DOHH2 (cell line): ENCODE results near the gene SYT1.

Experiments
- H3F3A ChIP-seq: fragments of 200-600 bp; sonication (generic), shearing (Covaris generic); 2 replicates; pipeline ENCODE4 v1.6.0; 2016; ENCODE audit warnings: antibody characterized with exemption, mild to moderate bottlenecking; ENCODE audit not compliant: control insufficient read depth, insufficient read depth
- H3K27ac ChIP-seq: fragments of 200-600 bp; sonication (generic); 2 replicates; pipeline ENCODE4 v1.5.1; 2014; ENCODE audit warnings: low read depth, mild to moderate bottlenecking, low read length, moderate library complexity
- H3K27me3 ChIP-seq: fragments of 200-600 bp; sonication (generic); 2 replicates; pipeline ENCODE4 v1.6.1; 2014; ENCODE audit warnings: mild to moderate bottlenecking, low read length, mixed read lengths; ENCODE audit not compliant: control insufficient read depth
- H3K36me3 ChIP-seq: fragments of 200-600 bp; sonication (generic); 2 replicates; pipeline ENCODE4 v1.6.1; 2014; ENCODE audit warnings: mild to moderate bottlenecking, low read length, moderate library complexity, mixed read lengths; ENCODE audit not compliant: control insufficient read depth
- H3K4me1 ChIP-seq: fragments of 200-600 bp; sonication (generic); 2 replicates; pipeline ENCODE4 v1.6.1; 2014; ENCODE audit warnings: mild to moderate bottlenecking, low read length, mixed read lengths; ENCODE audit not compliant: control insufficient read depth
- H3K4me2 ChIP-seq: fragments of 200-600 bp; sonication (generic); 2 replicates; pipeline ENCODE4 v1.6.0; 2014; ENCODE audit warnings: mild to moderate bottlenecking, low read length, moderate library complexity
- H3K4me3 ChIP-seq: fragments of 200-600 bp; sonication (generic); 2 replicates; pipeline ENCODE4 v1.5.1; 2014; ENCODE audit warnings: mild to moderate bottlenecking, low read length, mixed read lengths
- H3K79me2 ChIP-seq: fragments of 200-600 bp; sonication (generic); 2 replicates; pipeline ENCODE4 v1.6.1; 2014; ENCODE audit warnings: mild to moderate bottlenecking, low read length, mixed read lengths; ENCODE audit not compliant: control insufficient read depth
- H3K9me2 ChIP-seq: fragments of 200-600 bp; sonication (generic); replicated peaks from 2 replicates; pipeline ENCODE4 v1.6.1; 2014; ENCODE audit warnings: mild to moderate bottlenecking, low read length, mixed read lengths; ENCODE audit not compliant: control insufficient read depth
- H3K9me3 ChIP-seq: fragments of 200-600 bp; sonication (generic); 2 replicates; pipeline ENCODE4 v1.6.1; 2014; ENCODE audit warnings: antibody characterized with exemption, low read length, mixed read lengths; ENCODE audit not compliant: control insufficient read depth, insufficient read depth
- H4K20me1 ChIP-seq: fragments of 200-600 bp; sonication (generic); 2 replicates; pipeline ENCODE4 v1.6.0; 2014; ENCODE audit warnings: low read depth, mild to moderate bottlenecking, antibody characterized with exemption, low read length, moderate library complexity; ENCODE audit not compliant: control insufficient read depth, insufficient read depth
- CTCF ChIP-seq: fragments of 200-600 bp; sonication (generic); IDR thresholded peaks from one replicate; pipeline ENCODE4 v1.5.1; 2014; ENCODE audit warnings: antibody characterized with exemption, mild to moderate bottlenecking, low read depth, low read length; ENCODE audit not compliant: poor library complexity, severe bottlenecking
- EZH2phosphoT487 ChIP-seq: fragments of 200-600 bp; sonication (generic); IDR thresholded peaks from 2 replicates; pipeline ENCODE4 v1.6.1; 2017; ENCODE audit warnings: borderline replicate concordance, mild to moderate bottlenecking, antibody characterized with exemption, low read length, moderate library complexity, mixed read lengths

The SYT1 gene

GRCh38 chr12:78878866-78879265, 14.3 kb downstream of the SYT1 start:
- Histone ChIP-seq H3K27ac (no peak overlapping the region), H3K4me1 (no peaks in the 10 kb centered on the region), H3F3A (no peaks in the 10 kb centered on the region), H3K27me3 (no peaks in the 10 kb centered on the region), H3K79me2 (no peaks in the 10 kb centered on the region), H4K20me1 (no peaks in the 10 kb centered on the region), H3K9me3 (no peaks in the 10 kb centered on the region), H3K36me3 (no peaks in the 10 kb centered on the region), H3K4me2 (no peak overlapping the region), H3K9me2 (no peaks in the 10 kb centered on the region; the same call in 1 of the 2 replicates), H3K4me3 (no peak overlapping the region)
- TF ChIP-seq CTCF (no peak), EZH2phosphoT487 (no peak)

DNA sequence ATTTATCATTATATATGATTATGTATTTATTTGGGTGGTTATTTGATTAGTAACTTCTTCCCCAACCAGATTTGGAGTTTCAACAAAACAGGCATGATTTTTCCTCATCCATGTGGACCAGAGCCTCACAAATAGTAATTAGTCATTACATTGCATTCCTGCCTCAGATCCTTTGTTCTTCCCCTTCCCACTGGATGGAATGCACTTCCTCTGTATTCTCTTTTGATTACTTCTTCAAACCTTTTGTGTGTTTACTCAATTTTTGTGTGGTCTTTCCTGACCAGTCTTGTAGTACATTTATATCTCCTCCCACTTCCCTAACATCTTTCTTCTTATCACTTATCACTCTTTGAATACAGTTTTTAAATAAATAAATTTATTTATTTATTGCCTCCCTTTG, 15.5 kb downstream of the SYT1 start:
- H4K20me1 ChIP-seq: no peaks in the 10 kb centered on the region
- no peaks in the 10 kb centered on the region for H3F3A ChIP-seq
- no peak overlapping the region for H3K27ac ChIP-seq
- H3K9me3 ChIP-seq: no peaks in the 10 kb centered on the region
- TF ChIP-seq CTCF (no peak), EZH2phosphoT487 (no peak)
- H3K9me2 ChIP-seq: no peaks in the 10 kb centered on the region; the same call in 1 of the 2 replicates
- H3K27me3 ChIP-seq: no peaks in the 10 kb centered on the region
- no peaks in the 10 kb centered on the region for H3K36me3 ChIP-seq
- no peak overlapping the region for H3K4me3 ChIP-seq
- no peaks in the 10 kb centered on the region for H3K4me1 ChIP-seq
- no peaks in the 10 kb centered on the region for H3K79me2 ChIP-seq
- no peak overlapping the region for H3K4me2 ChIP-seq

GRCh38 chr12:78881685-78882084, 17.1 kb downstream of the SYT1 start:
- H3K79me2 ChIP-seq: no peaks in the 10 kb centered on the region
- no peak overlapping the region for H3K4me2 ChIP-seq
- no peak for TF ChIP-seq CTCF
- no peak for TF ChIP-seq EZH2phosphoT487
- no peaks in the 10 kb centered on the region; the same call in 1 of the 2 replicates for H3K9me2 ChIP-seq
- H3K9me3 ChIP-seq: no peaks in the 10 kb centered on the region
- H3F3A ChIP-seq: no peaks in the 10 kb centered on the region
- H3K4me3 ChIP-seq: no peak overlapping the region
- no peaks in the 10 kb centered on the region for H3K36me3 ChIP-seq
- no peaks in the 10 kb centered on the region for H4K20me1 ChIP-seq
- H3K27me3 ChIP-seq: no peaks in the 10 kb centered on the region
- no peak overlapping the region for H3K27ac ChIP-seq
- no peaks in the 10 kb centered on the region for H3K4me1 ChIP-seq
